OCI-M1 (cell line): Measurements from ENCODE around the gene NDUFAF3.
"Not testable (repeated sequence)": the region's sequence is repeated elsewhere in the genome, so short reads cannot be mapped to it uniquely, and the experiment has no call there.

Experiments used
- DNase-seq: peaks from one replicate; lab custom pipeline; 2025; lab: John Stamatoyannopoulos, UW

Gene NDUFAF3

DNA sequence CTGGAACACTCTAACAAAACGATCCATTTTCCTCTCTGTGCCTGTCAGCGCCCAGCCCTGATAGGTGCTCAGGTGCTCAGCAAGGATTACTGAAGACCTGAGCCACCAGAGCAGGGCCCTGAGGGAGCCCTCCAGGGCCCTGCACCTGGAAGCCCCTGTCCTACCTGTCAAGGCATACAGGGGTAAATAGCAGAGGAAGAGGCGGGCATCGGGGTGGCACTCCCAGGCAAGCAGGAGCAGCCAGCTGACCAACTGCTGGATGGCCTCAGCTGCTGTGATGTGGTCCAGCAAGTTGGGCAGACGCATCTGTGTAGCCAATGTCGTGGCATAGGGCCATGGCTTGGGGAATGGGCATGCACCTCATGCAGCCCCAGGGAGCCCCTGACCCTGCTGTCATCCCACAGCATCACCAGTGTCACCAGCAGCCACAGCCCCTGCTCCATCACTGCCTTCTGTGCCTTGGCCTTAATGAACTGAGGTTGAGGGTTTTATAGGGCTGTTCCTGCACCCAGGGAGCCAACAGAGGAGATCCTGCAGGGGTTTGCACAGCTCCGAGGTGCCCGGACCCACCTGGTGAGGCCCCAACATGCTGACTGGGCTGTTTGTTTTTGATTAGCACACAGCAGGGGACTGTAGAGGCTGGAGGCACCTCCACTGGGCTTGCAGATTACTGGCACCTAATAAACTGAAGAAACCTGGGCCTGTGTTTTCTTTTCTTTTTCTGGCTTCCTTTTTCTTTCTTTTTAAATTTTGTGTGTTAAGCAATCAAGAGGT is 22.6 kb upstream of the NDUFAF3 start:
- DNase-seq: no peak

- DNase-seq: no peak
Measured at GRCh38 chr3:49001155-49001554, 20.8 kb upstream of the NDUFAF3 start.

- DNase-seq: no peak
Measured at GRCh38 chr3:49004352-49005302, 17.3 kb upstream of the NDUFAF3 start.

- no peak for DNase-seq
Measured at GRCh38 chr3:49005303-49005680, 16.6 kb upstream of the NDUFAF3 start.

DNA sequence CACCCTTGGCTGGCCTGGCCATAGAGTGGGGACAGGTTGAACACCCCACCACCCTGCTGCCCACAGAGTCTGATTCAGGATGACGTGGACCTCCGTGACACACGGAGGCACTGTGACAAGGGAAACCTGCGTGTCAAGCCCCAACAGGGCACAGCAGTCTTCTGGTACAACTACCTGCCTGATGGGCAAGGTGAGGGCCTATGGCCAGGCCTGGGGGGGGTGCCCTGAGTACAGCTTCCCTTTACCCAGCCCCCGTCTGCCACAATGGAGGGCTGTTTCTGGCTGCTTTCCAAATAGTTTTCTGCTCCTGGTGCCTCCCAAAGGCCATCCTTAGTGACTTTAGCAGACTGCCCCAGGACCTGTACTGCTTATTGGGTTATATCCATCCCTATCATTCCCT is 15.9 kb upstream of the NDUFAF3 start:
- DNase-seq: no peak

- DNase-seq: peak; percentile 40
Measured at GRCh38 chr3:49006408-49007067, 15.4 kb upstream of the NDUFAF3 start.

DNA sequence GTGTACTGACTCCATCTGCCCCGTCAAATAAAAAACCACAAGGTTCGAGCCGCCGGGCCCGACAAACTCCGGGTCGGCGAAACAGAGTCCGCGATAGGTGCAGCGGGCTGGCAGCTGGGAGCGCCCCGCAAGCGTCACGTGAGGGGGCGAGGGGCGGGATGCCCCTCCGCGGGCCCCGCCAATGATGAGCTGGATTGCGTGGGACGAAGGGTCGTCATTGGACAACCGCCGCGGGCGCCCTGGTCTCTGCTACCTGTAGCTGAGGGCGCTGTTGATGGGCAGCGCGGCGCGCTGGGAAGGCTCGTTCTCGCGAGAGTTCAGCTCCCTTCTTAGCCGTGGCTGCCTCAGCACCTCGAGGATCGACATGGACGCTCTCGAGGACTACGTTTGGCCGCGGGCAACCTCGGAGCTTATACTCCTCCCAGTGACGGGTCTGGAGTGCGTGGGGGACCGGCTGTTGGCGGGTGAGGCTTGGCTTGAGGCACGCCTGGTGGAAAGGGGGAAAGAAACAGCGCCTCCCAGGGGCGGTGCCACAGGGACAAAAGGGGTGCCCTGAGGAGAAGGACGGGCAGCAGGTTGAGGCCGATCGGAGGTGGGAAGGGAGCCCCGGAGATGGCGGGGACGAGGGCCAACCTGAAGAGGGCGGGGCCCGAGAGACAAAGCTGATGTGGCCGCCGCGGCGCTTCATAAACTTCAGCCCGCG is 14.7 kb upstream of the NDUFAF3 start, which contains the start of gene WDR6:
Gene WDR6, plus strand, starts transcription at position 324 of the 703 bp plus-strand sequence. Its CDS starts 41 bp downstream, at position 365.
- DNase-seq: peak; percentile 96

DNA sequence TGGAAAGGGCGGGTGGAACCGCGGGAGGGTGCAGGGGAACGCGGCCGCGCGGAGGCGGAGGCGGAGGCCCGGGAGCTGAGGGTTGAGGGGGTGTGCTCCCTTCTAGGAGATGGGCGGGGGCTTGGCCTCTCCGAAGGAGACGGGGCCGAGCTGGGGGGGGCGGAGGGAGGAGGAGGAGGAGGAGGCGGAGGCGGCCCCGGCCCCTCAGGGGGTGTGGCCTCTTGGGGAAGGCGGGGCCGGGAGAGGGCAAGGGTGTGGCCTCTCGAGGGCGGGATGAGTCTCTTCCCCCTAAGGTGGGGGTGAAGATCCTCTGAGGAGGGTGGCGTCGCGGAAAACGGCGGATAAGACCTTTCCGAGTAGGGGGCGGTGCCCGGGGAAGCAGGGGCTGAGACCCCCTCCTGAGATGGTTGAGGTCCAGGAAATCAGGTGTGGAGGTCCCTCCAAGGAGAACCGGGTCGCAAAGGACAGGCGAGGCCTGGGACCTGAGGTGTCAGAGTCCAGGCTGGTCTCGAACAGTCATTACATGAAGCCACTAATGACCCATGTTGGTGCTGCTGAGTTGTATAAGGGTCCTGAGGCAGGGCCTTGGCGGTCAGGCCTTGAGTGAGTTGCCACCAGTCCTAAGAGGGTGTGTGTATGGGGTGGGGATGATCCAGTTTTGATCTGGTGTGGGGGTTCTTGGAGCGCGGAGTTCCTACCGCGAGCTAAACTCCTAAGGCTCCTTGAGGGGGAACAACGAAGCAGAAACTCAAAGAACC is 14.0 kb upstream of the NDUFAF3 start:
- DNase-seq: peak; percentile 90

DNA sequence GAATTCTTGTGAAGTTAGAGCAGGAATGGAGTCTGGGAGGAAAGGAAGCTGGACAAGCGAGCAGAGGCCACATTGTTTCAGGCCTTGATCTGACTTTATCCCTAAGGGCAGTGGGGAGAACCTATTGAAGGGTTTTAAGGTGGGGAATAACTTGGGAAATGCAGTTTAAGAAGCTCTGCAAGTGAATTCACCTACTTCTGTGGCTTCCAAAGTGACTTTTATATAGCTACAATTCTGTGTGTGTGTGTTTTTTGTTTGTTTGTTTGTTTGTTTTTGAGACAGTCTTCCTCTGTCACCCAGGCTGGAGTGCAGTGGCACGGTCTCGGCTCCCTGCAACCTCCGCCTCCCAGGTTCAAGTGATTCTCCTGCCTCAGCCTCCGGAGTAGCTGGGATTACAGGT is 13.3 kb upstream of the NDUFAF3 start:
- DNase-seq: not testable (repeated sequence)

DNA sequence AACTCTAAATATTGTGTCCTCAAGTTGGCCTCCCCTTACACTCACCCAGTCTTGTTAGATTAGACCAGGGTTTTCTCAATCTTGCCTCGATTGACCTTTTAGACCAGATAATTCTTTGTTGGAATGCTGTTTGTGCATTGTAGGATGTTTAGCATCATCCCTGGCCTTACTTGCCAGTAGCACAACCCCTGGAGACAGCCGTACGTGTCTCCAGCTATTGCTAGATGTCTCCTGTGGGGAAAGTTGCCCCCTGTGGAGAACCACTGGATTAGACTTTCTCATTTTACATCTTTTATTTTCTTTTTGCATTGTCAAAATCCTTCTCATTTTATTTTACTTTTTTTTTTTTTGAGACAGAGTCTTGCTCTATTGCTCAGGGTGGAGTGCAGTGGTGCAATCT is 12.5 kb upstream of the NDUFAF3 start:
- no peak for DNase-seq

- DNase-seq: no peak
Measured at GRCh38 chr3:49012441-49013017, 9.4 kb upstream of the NDUFAF3 start.

GRCh38 chr3:49013113-49013737 is 8.7 kb upstream of the NDUFAF3 start:
- DNase-seq: no peak

DNA sequence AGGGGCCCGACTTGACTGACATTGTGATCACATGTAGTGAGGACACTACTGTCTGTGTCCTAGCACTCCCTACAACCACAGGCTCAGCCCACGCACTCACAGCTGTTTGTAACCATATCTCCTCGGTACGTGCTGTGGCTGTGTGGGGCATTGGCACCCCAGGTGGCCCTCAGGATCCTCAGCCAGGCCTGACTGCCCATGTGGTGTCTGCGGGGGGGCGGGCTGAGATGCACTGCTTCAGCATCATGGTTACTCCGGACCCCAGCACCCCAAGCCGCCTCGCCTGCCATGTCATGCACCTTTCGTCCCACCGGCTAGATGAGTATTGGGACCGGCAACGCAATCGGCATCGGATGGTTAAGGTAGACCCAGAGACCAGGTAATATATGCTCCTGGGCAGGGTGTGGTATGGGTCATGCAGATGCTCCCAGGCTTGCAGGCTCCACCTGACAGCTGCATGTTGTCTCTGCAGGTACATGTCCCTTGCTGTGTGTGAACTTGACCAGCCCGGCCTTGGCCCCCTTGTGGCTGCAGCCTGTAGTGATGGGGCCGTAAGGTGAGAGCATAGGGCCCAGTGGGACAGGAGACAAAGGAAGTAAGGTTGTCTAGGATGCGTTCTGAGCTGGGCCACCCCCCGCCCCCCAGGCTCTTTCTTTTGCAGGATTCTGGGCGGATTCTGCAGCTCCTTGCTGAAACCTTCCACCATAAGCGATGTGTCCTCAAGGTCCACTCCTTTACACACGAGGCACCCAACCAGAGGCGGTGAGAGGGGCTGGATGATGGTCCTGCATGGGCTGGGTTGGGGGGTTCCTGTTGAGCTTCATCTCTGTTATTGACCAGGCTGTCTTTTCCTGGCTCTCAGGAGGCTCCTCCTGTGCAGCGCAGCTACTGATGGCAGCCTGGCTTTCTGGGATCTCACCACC is 7.9 kb upstream of the NDUFAF3 start:
- DNase-seq: peak; percentile 7

DNA sequence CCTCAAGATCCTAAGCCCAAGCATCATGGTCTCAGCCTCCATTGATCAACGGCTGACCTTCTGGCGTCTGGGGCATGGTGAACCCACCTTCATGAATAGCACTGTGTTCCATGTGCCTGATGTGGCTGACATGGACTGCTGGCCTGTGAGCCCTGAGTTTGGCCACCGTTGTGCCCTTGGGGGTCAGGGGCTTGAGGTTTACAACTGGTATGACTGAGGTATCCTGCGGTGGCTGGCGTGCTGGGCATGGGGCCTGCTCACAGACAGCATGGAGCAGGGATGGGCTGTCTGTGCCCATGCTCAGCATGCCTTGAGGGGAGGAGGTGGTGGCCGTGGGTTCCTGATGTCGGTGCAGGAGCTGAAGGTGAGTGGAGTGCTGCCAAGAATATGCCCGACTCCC is 6.8 kb upstream of the NDUFAF3 start:
- no peak for DNase-seq

GRCh38 chr3:49015765-49016164 is 6.2 kb upstream of the NDUFAF3 start:
- no peak for DNase-seq

GRCh38 chr3:49016414-49017228 is 5.3 kb upstream of the NDUFAF3 start:
- no peak for DNase-seq

GRCh38 chr3:49017229-49017970 is 4.5 kb upstream of the NDUFAF3 start:
- peak; percentile 45 for DNase-seq
